WTC11 (cell line): ENCODE data around the gene PHLDB3.

Experiments used
- CDX4 ChIP-seq: fragments of 250-450 bp; sonication (Bioruptor Pico); IDR thresholded peaks from 2 replicates; pipeline ENCODE4 v1.9.0; 2021; ENCODE audit warnings: moderate library complexity, mild to moderate bottlenecking, inconsistent platforms, borderline replicate concordance
- ELF4 ChIP-seq: sonication (generic); formaldehyde crosslinking; IDR thresholded peaks from 2 replicates; pipeline ENCODE4 v1.8.1; 2022; ENCODE audit warnings: low read depth, mild to moderate bottlenecking, moderate library complexity, missing genetic modification reagents
- JUN ChIP-seq: sonication (generic); formaldehyde crosslinking; IDR thresholded peaks from 2 replicates; pipeline ENCODE4 v1.8.0; 2023; ENCODE audit warnings: mild to moderate bottlenecking, missing genetic modification reagents
- MXD4 ChIP-seq: fragments of 250-450 bp; sonication (Bioruptor Pico); IDR thresholded peaks from 2 replicates; pipeline ENCODE4 v1.8.0; 2021; ENCODE audit warnings: mild to moderate bottlenecking, moderate library complexity, borderline replicate concordance
- NFYB ChIP-seq: sonication (generic); formaldehyde crosslinking; conservative IDR thresholded peaks from 2 replicates; pipeline ENCODE4 v1.8.0; 2022; ENCODE audit warnings: low read depth, missing genetic modification reagents
- ZNF512 ChIP-seq: sonication (generic); formaldehyde crosslinking; IDR thresholded peaks from 2 replicates; pipeline ENCODE4 v1.8.1; 2022; ENCODE audit warnings: missing genetic modification reagents, borderline replicate concordance
- TF ChIP-seq, protein P1 (sequence below): fragments of 200-600 bp; IDR thresholded peaks from 2 replicates; pipeline ENCODE4 v1.8.0; 2022; ENCODE audit warnings: antibody characterized with exemption
- TF ChIP-seq, protein P2 (sequence below): sonication (generic); formaldehyde crosslinking; IDR thresholded peaks from 2 replicates; pipeline ENCODE4 v1.8.0; 2022; ENCODE audit warnings: missing genetic modification reagents
- TF ChIP-seq, protein P3 (sequence below): sonication (generic); formaldehyde crosslinking; IDR thresholded peaks from 2 replicates; pipeline ENCODE4 v1.8.1; 2023; ENCODE audit warnings: mild to moderate bottlenecking, missing genetic modification reagents, moderate library complexity

GRCh38 chr19:43481701-43482100, 22.8 kb downstream of the PHLDB3 start:
- TF ChIP-seq, protein P1, sequence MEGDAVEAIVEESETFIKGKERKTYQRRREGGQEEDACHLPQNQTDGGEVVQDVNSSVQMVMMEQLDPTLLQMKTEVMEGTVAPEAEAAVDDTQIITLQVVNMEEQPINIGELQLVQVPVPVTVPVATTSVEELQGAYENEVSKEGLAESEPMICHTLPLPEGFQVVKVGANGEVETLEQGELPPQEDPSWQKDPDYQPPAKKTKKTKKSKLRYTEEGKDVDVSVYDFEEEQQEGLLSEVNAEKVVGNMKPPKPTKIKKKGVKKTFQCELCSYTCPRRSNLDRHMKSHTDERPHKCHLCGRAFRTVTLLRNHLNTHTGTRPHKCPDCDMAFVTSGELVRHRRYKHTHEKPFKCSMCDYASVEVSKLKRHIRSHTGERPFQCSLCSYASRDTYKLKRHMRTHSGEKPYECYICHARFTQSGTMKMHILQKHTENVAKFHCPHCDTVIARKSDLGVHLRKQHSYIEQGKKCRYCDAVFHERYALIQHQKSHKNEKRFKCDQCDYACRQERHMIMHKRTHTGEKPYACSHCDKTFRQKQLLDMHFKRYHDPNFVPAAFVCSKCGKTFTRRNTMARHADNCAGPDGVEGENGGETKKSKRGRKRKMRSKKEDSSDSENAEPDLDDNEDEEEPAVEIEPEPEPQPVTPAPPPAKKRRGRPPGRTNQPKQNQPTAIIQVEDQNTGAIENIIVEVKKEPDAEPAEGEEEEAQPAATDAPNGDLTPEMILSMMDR: no peak
- TF ChIP-seq NFYB: no peak
- TF ChIP-seq ZNF512 (CRISPR knock-in tag): no peak
- TF ChIP-seq JUN (CRISPR knock-in tag): no peak
- TF ChIP-seq, protein P2, sequence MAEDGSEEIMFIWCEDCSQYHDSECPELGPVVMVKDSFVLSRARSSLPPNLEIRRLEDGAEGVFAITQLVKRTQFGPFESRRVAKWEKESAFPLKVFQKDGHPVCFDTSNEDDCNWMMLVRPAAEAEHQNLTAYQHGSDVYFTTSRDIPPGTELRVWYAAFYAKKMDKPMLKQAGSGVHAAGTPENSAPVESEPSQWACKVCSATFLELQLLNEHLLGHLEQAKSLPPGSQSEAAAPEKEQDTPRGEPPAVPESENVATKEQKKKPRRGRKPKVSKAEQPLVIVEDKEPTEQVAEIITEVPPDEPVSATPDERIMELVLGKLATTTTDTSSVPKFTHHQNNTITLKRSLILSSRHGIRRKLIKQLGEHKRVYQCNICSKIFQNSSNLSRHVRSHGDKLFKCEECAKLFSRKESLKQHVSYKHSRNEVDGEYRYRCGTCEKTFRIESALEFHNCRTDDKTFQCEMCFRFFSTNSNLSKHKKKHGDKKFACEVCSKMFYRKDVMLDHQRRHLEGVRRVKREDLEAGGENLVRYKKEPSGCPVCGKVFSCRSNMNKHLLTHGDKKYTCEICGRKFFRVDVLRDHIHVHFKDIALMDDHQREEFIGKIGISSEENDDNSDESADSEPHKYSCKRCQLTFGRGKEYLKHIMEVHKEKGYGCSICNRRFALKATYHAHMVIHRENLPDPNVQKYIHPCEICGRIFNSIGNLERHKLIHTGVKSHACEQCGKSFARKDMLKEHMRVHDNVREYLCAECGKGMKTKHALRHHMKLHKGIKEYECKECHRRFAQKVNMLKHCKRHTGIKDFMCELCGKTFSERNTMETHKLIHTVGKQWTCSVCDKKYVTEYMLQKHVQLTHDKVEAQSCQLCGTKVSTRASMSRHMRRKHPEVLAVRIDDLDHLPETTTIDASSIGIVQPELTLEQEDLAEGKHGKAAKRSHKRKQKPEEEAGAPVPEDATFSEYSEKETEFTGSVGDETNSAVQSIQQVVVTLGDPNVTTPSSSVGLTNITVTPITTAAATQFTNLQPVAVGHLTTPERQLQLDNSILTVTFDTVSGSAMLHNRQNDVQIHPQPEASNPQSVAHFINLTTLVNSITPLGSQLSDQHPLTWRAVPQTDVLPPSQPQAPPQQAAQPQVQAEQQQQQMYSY (CRISPR knock-in tag): no peak
- no peak for TF ChIP-seq ELF4 (CRISPR knock-in tag)
- TF ChIP-seq, protein P3, sequence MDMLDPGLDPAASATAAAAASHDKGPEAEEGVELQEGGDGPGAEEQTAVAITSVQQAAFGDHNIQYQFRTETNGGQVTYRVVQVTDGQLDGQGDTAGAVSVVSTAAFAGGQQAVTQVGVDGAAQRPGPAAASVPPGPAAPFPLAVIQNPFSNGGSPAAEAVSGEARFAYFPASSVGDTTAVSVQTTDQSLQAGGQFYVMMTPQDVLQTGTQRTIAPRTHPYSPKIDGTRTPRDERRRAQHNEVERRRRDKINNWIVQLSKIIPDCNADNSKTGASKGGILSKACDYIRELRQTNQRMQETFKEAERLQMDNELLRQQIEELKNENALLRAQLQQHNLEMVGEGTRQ (CRISPR knock-in tag): no peak
- no peak for TF ChIP-seq CDX4 (CRISPR knock-in tag)
- TF ChIP-seq MXD4: no peak
